Measurements from ENCODE around the gene CARNS1.

Gene CARNS1

DNA sequence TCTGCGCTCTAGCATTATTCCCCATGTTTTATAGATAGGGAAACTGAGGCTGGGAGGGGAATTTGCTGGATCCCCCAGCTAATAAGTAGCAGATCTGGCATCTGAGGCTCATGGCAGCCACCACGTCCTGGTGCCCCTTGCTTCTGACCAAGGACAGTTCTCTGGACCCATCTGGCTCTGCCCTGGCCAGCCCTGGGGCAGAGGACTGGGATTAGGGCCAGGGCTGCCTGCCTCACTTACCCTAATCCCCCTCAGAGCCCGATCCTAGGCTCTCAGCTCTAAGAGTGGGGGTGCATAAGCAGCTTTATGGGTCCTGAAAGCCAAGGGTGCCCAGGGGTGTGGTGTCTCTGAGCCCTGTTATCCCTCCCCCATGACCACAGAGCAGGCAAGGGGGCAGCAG is 39.6 kb downstream of the CARNS1 start, which contains the start of gene CABP4:
Gene CABP4 (plus strand): TSS at position 301 of the 400 bp plus-strand sequence. CDS start 70 bp downstream, at position 371.
- TF ChIP-seq, protein P1, sequence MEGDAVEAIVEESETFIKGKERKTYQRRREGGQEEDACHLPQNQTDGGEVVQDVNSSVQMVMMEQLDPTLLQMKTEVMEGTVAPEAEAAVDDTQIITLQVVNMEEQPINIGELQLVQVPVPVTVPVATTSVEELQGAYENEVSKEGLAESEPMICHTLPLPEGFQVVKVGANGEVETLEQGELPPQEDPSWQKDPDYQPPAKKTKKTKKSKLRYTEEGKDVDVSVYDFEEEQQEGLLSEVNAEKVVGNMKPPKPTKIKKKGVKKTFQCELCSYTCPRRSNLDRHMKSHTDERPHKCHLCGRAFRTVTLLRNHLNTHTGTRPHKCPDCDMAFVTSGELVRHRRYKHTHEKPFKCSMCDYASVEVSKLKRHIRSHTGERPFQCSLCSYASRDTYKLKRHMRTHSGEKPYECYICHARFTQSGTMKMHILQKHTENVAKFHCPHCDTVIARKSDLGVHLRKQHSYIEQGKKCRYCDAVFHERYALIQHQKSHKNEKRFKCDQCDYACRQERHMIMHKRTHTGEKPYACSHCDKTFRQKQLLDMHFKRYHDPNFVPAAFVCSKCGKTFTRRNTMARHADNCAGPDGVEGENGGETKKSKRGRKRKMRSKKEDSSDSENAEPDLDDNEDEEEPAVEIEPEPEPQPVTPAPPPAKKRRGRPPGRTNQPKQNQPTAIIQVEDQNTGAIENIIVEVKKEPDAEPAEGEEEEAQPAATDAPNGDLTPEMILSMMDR (IDR thresholded peaks at IDR 0.05) = no peak

GRCh38 chr11:67456068-67456705 is 40.7 kb downstream of the CARNS1 start:
- TF ChIP-seq, protein P1 (IDR thresholded peaks at IDR 0.05) = no peak

DNA sequence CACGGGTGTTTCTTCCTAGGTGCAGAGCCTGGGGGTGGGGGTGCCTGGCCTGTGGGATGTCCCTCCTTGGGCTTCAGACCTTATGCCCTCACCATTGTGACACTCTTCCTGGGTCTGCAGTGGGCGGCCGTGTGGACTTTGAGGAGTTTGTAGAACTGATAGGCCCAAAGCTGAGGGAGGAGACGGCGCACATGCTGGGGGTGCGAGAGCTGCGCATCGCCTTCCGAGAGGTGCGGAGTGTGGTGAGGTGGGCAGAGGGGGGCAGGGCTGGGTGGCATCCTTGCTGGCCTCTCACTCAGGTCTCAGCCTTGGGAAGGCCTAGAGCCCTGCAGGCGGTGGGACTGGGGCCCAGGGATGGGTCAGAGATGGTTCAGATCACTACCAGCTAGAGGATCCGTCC is 42.0 kb downstream of the CARNS1 start:
- TF ChIP-seq, protein P1 (IDR thresholded peaks at IDR 0.05) = no peak

DNA sequence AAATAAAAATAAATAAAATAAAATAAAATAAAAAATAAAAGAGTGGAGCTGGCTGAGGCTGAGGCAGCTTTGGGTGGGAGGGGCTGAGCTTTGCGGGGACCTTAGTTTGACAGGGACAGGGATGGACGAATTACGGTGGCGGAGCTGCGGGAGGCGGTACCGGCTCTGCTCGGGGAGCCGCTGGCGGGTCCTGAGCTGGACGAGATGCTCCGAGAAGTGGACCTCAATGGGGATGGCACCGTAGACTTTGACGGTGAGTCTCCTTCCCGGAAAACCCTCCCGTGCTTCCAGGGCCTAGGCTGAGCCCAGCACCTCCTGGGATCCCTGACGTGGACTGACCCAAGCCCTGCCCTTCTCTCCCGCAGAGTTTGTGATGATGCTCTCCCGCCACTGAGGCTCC is 42.8 kb downstream of the CARNS1 start:
- TF ChIP-seq, protein P1 (IDR thresholded peaks at IDR 0.05) = no peak

DNA sequence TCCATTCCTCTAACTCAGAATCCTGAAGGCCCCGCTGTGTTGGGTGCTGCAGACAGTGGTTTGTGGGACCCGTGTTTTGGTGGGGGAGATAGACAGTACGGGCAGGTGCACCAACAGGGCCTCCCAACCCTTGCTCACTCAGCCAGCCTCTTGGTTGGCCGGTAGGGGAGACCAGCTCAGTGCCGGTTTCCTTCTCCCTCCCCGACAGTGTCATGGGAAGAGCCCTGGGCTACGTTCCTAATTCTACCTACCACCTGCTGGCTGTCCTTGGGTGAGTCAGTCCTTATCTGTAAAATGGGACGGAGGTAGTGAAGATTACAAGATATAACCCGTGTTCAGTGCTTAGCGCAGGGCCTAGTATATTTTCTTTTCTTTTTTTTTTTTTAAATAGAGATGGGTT is 47.7 kb downstream of the CARNS1 start:
- TF ChIP-seq, protein P1 (IDR thresholded peaks at IDR 0.05) = no peak

GRCh38 chr11:67463680-67464410 is 48.4 kb downstream of the CARNS1 start:
- TF ChIP-seq, protein P1 (IDR thresholded peaks at IDR 0.05) = no peak

DNA sequence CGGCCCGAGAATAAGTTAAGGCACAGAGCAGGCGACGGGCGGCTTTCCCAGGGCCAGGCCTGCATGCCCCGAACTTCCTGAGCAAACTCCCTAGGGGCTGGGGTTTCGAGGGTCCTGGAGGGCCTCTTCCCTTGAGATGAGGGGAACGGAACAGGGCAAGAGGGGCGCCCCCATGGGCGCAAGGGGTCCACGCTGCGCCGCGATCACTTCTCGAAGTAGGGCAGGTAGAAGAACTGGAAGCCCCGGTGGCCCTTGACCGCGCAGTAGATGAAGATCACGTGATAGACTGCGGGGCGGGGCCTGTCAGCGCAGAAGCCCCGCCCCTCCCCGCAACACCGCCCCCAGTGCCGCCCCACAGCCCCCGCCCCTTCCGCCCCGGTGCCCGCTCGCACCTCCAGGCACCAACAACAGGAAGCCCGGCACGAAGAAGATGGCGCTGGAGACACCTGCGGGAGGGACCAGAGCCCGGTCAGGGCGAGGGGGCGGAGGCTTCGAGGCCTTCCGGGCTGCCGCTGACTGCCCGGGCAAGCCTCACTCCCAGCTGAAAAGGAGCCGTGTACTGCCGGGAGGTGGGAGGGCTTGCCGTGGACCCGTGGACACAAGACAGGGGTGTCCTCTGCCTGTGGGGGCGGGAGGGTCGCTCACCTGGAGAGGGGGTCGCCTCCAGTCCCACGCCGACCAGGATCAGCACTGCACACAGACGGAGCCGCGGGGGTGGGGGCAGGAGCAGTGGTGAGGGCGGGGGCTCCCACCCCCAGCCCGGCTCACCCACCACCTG is 49.1 kb downstream of the CARNS1 start:
- TF ChIP-seq, protein P1 (IDR thresholded peaks at IDR 0.05) = no peak
